H9 (cell line): Measurements from ENCODE around the gene EHHADH. TPM values are rescaled to one million over a fixed set of nuclear protein-coding genes. Genes with fewer than 3 reads are reported as not detected.
A peak's percentile ranks its signal among the peaks of the same experiment; 100 is the strongest.

Source experiments
- DNase-seq: peaks from one replicate; pipeline ENCODE4 v3.0.0-alpha.2; 2017
- H2AFZ ChIP-seq: one replicate; pipeline ENCODE4 v1.6.1; 2013; ENCODE audit warnings: mild to moderate bottlenecking, low read length, control low read depth, moderate library complexity
- H2AK5ac ChIP-seq: 2 replicates; pipeline ENCODE4 v1.6.1; 2013; ENCODE audit warnings: low read length, control low read depth, mixed read lengths; ENCODE audit not compliant: insufficient read length
- H2BK120ac ChIP-seq: one replicate; pipeline ENCODE4 v1.6.1; 2013; ENCODE audit warnings: low read depth, mild to moderate bottlenecking, low read length, control low read depth, inconsistent platforms; ENCODE audit not compliant: poor library complexity, severe bottlenecking
- H2BK12ac ChIP-seq: 2 replicates; pipeline ENCODE4 v1.6.1; 2013; ENCODE audit warnings: low read length, control low read depth, mixed read lengths, low read depth; ENCODE audit not compliant: insufficient read length
- H2BK15ac ChIP-seq: 2 replicates; pipeline ENCODE4 v1.6.1; 2013; ENCODE audit warnings: low read depth, low read length, control low read depth
- H2BK20ac ChIP-seq: one replicate; pipeline ENCODE4 v1.6.1; 2013; ENCODE audit warnings: low read depth, mild to moderate bottlenecking, low read length, control low read depth, inconsistent platforms; ENCODE audit not compliant: poor library complexity, severe bottlenecking
- H2BK5ac ChIP-seq: 2 replicates; pipeline ENCODE4 v1.6.1; 2013; ENCODE audit warnings: low read length, control low read depth, mixed read lengths; ENCODE audit not compliant: insufficient read length
- H3K14ac ChIP-seq: 2 replicates; pipeline ENCODE4 v1.6.1; 2013; ENCODE audit warnings: low read length, control low read depth; ENCODE audit not compliant: insufficient read depth
- H3K18ac ChIP-seq: 2 replicates; pipeline ENCODE4 v1.6.1; 2013; ENCODE audit warnings: low read depth, mild to moderate bottlenecking, mixed read lengths, low read length, control low read depth; ENCODE audit not compliant: insufficient read length
- H3K23ac ChIP-seq: 2 replicates; pipeline ENCODE4 v1.6.1; 2013; ENCODE audit warnings: low read length, control low read depth, mixed read lengths, low read depth; ENCODE audit not compliant: insufficient read length
- H3K23me2 ChIP-seq: 2 replicates; pipeline ENCODE4 v1.6.1; 2013; ENCODE audit warnings: low read depth, mild to moderate bottlenecking, mixed read lengths, low read length, control low read depth; ENCODE audit not compliant: insufficient read length, poor library complexity, severe bottlenecking
- H3K27ac ChIP-seq: 2 replicates; pipeline ENCODE4 v1.5.1; 2013; ENCODE audit warnings: low read length, control low read depth, mixed read lengths, low read depth; ENCODE audit not compliant: insufficient read length
- H3K27me3 ChIP-seq: 2 replicates; pipeline ENCODE4 v1.6.1; 2013; ENCODE audit warnings: low read length, control low read depth, inconsistent platforms; ENCODE audit not compliant: insufficient read depth
- H3K4ac ChIP-seq: 2 replicates; pipeline ENCODE4 v1.6.1; 2013; ENCODE audit warnings: low read depth, mild to moderate bottlenecking, control low read depth, inconsistent platforms, low read length, moderate library complexity
- H3K4me1 ChIP-seq: 2 replicates; pipeline ENCODE4 v1.6.1; 2013; ENCODE audit warnings: low read length, control low read depth, inconsistent platforms; ENCODE audit not compliant: insufficient read depth
- H3K4me2 ChIP-seq: 2 replicates; pipeline ENCODE4 v1.6.1; 2013; ENCODE audit warnings: low read length, control low read depth, mixed read lengths; ENCODE audit not compliant: insufficient read length, insufficient read depth
- H3K56ac ChIP-seq: 2 replicates; pipeline ENCODE4 v1.6.1; 2013; ENCODE audit warnings: low read depth, mild to moderate bottlenecking, mixed read lengths, low read length, control low read depth; ENCODE audit not compliant: insufficient read length
- H3K79me1 ChIP-seq: 2 replicates; pipeline ENCODE4 v1.6.1; 2013; ENCODE audit warnings: low read depth, mild to moderate bottlenecking, moderate library complexity, low read length, control low read depth, inconsistent platforms; ENCODE audit not compliant: insufficient read depth, poor library complexity, severe bottlenecking
- H3K79me2 ChIP-seq: 2 replicates; pipeline ENCODE4 v1.6.1; 2013; ENCODE audit warnings: low read length, control low read depth, inconsistent platforms; ENCODE audit not compliant: insufficient read depth
- H3K9ac ChIP-seq: 2 replicates; pipeline ENCODE4 v1.6.1; 2013; ENCODE audit warnings: low read length, control low read depth, mixed read lengths; ENCODE audit not compliant: insufficient read length; ENCODE audit errors: extremely low read depth
- H3K9me3 ChIP-seq: one replicate; pipeline ENCODE4 v1.6.1; 2013; ENCODE audit warnings: low read depth, low read length, inconsistent platforms; ENCODE audit not compliant: control insufficient read depth
- H3T11ph ChIP-seq: one replicate; pipeline ENCODE4 v1.6.1; 2013; ENCODE audit warnings: mild to moderate bottlenecking, low read length, control low read depth, inconsistent platforms
- H4K20me1 ChIP-seq: one replicate; pipeline ENCODE4 v1.6.1; 2013; ENCODE audit not compliant: control insufficient read depth, insufficient read length, insufficient read depth
- H4K5ac ChIP-seq: 2 replicates; pipeline ENCODE4 v1.6.1; 2013; ENCODE audit warnings: low read depth, mild to moderate bottlenecking, mixed read lengths, low read length, control low read depth; ENCODE audit not compliant: insufficient read length
- H4K8ac ChIP-seq: replicated peaks from 2 replicates; pipeline ENCODE4 v1.6.1; 2013; ENCODE audit warnings: low read length, control low read depth, mixed read lengths, low read depth; ENCODE audit not compliant: insufficient read length
- H4K91ac ChIP-seq: 2 replicates; pipeline ENCODE4 v1.6.1; 2013; ENCODE audit warnings: low read depth, mild to moderate bottlenecking, moderate library complexity, mixed read lengths, low read length, control low read depth; ENCODE audit not compliant: insufficient read length
- H3K27ac Mint-ChIP-seq, 3 experiments: 2 replicates in 2 of 3; 3 replicates in 1 of 3; pipeline ENCODE4 v1.8.0; 2020 to 2021; ENCODE audit warnings: mixed read lengths in 3 of 3, mild to moderate bottlenecking in 1 of 3, moderate library complexity in 1 of 3
- H3K27me3 Mint-ChIP-seq: 2 replicates; pipeline ENCODE4 v1.8.0; 2021; ENCODE audit warnings: low read depth, mild to moderate bottlenecking, moderate library complexity, mixed read lengths
- H3K36me3 Mint-ChIP-seq, 3 experiments: 2 replicates in 2 of 3; 3 replicates in 1 of 3; pipeline ENCODE4 v1.8.0; 2020 to 2021; ENCODE audit warnings: low read depth in 3 of 3, mixed read lengths in 3 of 3; ENCODE audit not compliant: insufficient read depth in 1 of 3
- H3K4me1 Mint-ChIP-seq, 2 experiments: 2 replicates each; pipeline ENCODE4 v1.8.0; 2020; ENCODE audit warnings: mixed read lengths in 2 of 2
- H3K4me3 Mint-ChIP-seq, 2 experiments: 2 replicates in 1 of 2; 3 replicates in 1 of 2; pipeline ENCODE4 v1.8.0; 2020 to 2021; ENCODE audit warnings: mild to moderate bottlenecking in 2 of 2, mixed read lengths in 2 of 2, moderate library complexity in 1 of 2
- H3K9me3 Mint-ChIP-seq, 2 experiments: 2 replicates in 1 of 2; 3 replicates in 1 of 2; pipeline ENCODE4 v1.8.0; 2020; ENCODE audit warnings: mild to moderate bottlenecking in 2 of 2, mixed read lengths in 2 of 2, moderate library complexity in 1 of 2
- CTCF ChIP-seq: fragments of 200-600 bp; sonication (generic); conservative IDR thresholded peaks from 3 replicates; pipeline ENCODE4 v1.8.0; 2021; ENCODE audit warnings: antibody characterized with exemption, mild to moderate bottlenecking
- WGBS: extraction: QIAGEN DNeasy Blood & Tissue Kit; methylation state at CpG from one replicate; pipeline ENCODE4 v1.1.7; 2013; ENCODE audit warnings: missing lambda C conversion rate, low lambda C conversion rate, mixed read lengths; ENCODE audit not compliant: insufficient read length; ENCODE audit errors: extremely low coverage; 5-methylcytosine and 5-hydroxymethylcytosine counted together
- total RNA-seq: library from RNA; stranded (reverse); gene quantifications from 2 replicates; pipeline ENCODE4 v1.2.1, GENCODE V29; 2021

Gene EHHADH
- total RNA-seq, 1 experiment from 2014 or later = 2.1 TPM

GRCh38 chr3:185216607-185216958 is 37.3 kb downstream of the EHHADH start:
- H2BK12ac ChIP-seq = no peak overlapping the region
- H3K79me1 ChIP-seq = no peaks in the 10 kb centered on the region
- no peaks in the 10 kb centered on the region for H3K36me3 Mint-ChIP-seq
- peak overlapping the region in 2 of 3 experiments; percentile 21 to 96; a peak in 4 of 7 replicates for H3K27ac Mint-ChIP-seq
- no peak overlapping the region for H3K9ac ChIP-seq
- no peak overlapping the region for H2BK15ac ChIP-seq
- H3K4me1 ChIP-seq = no peaks in the 10 kb centered on the region; the same call in 1 of the 2 replicates
- H2BK20ac ChIP-seq = no peak overlapping the region
- no peak overlapping the region for H3K27ac ChIP-seq
- WGBS = no CpG with 5 or more reads among the region's 3 CpGs
- no peaks in the 10 kb centered on the region for H3K27me3 ChIP-seq
- DNase-seq = no peak
- TF ChIP-seq CTCF = no peak
- H3K14ac ChIP-seq = no peak overlapping the region
- no peak overlapping the region for H3T11ph ChIP-seq
- peaks cover 14 to 15% of the 10 kb centered on the region in 2 experiments for H3K4me1 Mint-ChIP-seq
- no peaks in the 10 kb centered on the region for H3K9me3 ChIP-seq
- H3K23ac ChIP-seq = no peak overlapping the region
- H4K5ac ChIP-seq = no peak overlapping the region
- H2BK120ac ChIP-seq = no peak overlapping the region
- no peak overlapping the region for H2BK5ac ChIP-seq
- no peak overlapping the region for H4K8ac ChIP-seq
- no peak overlapping the region for H3K18ac ChIP-seq
- no peaks in the 10 kb centered on the region for H3K79me2 ChIP-seq
- H2AFZ ChIP-seq = no peak overlapping the region
- no peaks in the 10 kb centered on the region for H3K9me3 Mint-ChIP-seq
- no peaks in the 10 kb centered on the region for H4K20me1 ChIP-seq
- H3K4ac ChIP-seq = no peak overlapping the region
- H3K4me3 Mint-ChIP-seq = peak overlapping the region in 1 of 2 experiments; percentile 43; a peak in 3 of 5 replicates
- no peaks in the 10 kb centered on the region for H3K27me3 Mint-ChIP-seq
- no peak overlapping the region for H2AK5ac ChIP-seq
- peak overlapping the region; percentile 17 for H3K4me2 ChIP-seq
- no peaks in the 10 kb centered on the region for H3K23me2 ChIP-seq
- no peak overlapping the region for H4K91ac ChIP-seq
- H3K56ac ChIP-seq = no peak overlapping the region
